Vagina (tissue), 2 donors: ENCODE results near the gene SERGEF.

Experiments
- POLR2A ChIP-seq, 2 donors: fragments of 450-650 bp; IDR thresholded peaks; one replicate each; pipeline ENCODE4 v1.6.1; 2017; ENCODE audit warnings: antibody characterized with exemption in 2 of 2, mild to moderate bottlenecking in 2 of 2, moderate library complexity in 2 of 2
- TF ChIP-seq, protein P1 (sequence below), 3 experiments: fragments of 450-650 bp in 2 of 3; fragments of 200-600 bp in 1 of 3; sonication (generic) in 1 of 3; IDR thresholded peaks; one replicate each; pipeline ENCODE4 v1.5.1; 2017 to 2019; ENCODE audit warnings: antibody characterized with exemption in 3 of 3, mild to moderate bottlenecking in 2 of 3, moderate library complexity in 2 of 3

DNA sequence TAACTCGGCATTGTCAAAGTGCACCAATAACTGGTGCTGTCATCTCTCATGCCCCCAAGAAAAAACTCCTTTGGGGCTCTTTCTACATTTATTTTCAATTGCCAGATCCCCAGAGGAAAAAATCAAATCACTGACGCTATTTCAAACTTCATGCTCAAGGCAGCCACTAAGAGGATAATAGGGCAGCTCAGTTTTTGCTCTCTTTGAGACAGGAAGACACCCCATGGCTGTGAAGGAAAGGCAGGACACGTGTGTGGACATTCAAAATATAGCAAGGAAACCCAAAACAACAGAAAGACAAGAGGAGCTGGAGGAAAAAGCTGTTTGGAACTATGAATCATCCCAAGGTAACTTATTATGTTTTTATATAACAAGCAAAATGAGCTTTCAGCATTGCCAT, 83.7 kb downstream of the SERGEF start:
- TF ChIP-seq, protein P1, sequence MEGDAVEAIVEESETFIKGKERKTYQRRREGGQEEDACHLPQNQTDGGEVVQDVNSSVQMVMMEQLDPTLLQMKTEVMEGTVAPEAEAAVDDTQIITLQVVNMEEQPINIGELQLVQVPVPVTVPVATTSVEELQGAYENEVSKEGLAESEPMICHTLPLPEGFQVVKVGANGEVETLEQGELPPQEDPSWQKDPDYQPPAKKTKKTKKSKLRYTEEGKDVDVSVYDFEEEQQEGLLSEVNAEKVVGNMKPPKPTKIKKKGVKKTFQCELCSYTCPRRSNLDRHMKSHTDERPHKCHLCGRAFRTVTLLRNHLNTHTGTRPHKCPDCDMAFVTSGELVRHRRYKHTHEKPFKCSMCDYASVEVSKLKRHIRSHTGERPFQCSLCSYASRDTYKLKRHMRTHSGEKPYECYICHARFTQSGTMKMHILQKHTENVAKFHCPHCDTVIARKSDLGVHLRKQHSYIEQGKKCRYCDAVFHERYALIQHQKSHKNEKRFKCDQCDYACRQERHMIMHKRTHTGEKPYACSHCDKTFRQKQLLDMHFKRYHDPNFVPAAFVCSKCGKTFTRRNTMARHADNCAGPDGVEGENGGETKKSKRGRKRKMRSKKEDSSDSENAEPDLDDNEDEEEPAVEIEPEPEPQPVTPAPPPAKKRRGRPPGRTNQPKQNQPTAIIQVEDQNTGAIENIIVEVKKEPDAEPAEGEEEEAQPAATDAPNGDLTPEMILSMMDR (IDR thresholded peaks at IDR 0.05): no peak
- no peak for TF ChIP-seq POLR2A (IDR thresholded peaks at IDR 0.05)
